Gastrocnemius medialis (tissue), 4 donors: ENCODE data around the gene SREK1IP1.

Experiments
- POLR2A ChIP-seq, 2 donors: fragments of 450-650 bp; IDR thresholded peaks; one replicate each; pipeline ENCODE4 v1.6.1; 2017; ENCODE audit warnings: antibody characterized with exemption in 2 of 2, mild to moderate bottlenecking in 2 of 2, moderate library complexity in 2 of 2
- TF ChIP-seq, protein P1 (sequence below), 5 experiments: fragments of 450-650 bp in 3 of 5; fragments of 200-600 bp in 2 of 5; sonication (generic) in 2 of 5; IDR thresholded peaks in 4 of 5; conservative IDR thresholded peaks in 1 of 5; 1 replicate in 4 of 5; 2 replicates in 1 of 5; pipeline ENCODE4 v1.5.1; 2016 to 2019; ENCODE audit warnings: antibody characterized with exemption in 5 of 5, mild to moderate bottlenecking in 3 of 5, moderate library complexity in 3 of 5

DNA sequence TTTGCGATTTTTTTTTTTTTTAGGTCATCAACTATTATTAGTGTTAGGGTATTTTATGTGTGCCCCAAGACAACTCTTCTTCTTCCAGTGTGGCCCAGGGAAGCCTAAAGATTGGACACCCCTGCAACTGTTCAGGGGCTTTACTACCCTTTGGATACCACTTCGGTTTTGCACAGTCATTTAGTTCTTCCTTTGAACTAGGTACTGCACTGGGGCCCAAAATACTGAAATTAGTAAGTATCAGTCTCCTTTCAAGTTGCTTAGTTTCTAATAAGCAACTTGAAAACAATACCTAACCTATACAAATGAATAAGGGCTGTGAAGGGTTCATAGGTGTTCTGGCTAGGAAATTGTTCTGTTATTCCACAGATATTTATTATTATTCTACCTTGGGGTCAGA is 45.6 kb upstream of the SREK1IP1 start:
- TF ChIP-seq POLR2A (IDR thresholded peaks at IDR 0.05) = no peak
- TF ChIP-seq, protein P1, sequence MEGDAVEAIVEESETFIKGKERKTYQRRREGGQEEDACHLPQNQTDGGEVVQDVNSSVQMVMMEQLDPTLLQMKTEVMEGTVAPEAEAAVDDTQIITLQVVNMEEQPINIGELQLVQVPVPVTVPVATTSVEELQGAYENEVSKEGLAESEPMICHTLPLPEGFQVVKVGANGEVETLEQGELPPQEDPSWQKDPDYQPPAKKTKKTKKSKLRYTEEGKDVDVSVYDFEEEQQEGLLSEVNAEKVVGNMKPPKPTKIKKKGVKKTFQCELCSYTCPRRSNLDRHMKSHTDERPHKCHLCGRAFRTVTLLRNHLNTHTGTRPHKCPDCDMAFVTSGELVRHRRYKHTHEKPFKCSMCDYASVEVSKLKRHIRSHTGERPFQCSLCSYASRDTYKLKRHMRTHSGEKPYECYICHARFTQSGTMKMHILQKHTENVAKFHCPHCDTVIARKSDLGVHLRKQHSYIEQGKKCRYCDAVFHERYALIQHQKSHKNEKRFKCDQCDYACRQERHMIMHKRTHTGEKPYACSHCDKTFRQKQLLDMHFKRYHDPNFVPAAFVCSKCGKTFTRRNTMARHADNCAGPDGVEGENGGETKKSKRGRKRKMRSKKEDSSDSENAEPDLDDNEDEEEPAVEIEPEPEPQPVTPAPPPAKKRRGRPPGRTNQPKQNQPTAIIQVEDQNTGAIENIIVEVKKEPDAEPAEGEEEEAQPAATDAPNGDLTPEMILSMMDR (IDR thresholded peaks at IDR 0.05 in 4 of 5, conservative IDR thresholded peaks at IDR 0.05 in 1 of 5) = no peak
